HG03025 (cell line): ENCODE measurements around the gene ZFR2.
"Not testable (repeated sequence)": the region's sequence is repeated elsewhere in the genome, so short reads cannot be mapped to it uniquely, and the experiment has no call there.

Experiments
- ATAC-seq: cut with Tn5 transposase; IDR thresholded peaks from one replicate; pipeline ENCODE4 v1.9.1; 2021; ENCODE audit warnings: mild to moderate bottlenecking, moderate library complexity; ENCODE audit not compliant: unreplicated experiment, low FRiP score

The ZFR2 gene

GRCh38 chr19:3818466-3818865 lies 50.4 kb downstream of the ZFR2 start:
- ATAC-seq: no peak

GRCh38 chr19:3817761-3818160 lies 51.1 kb downstream of the ZFR2 start:
- no peak for ATAC-seq

GRCh38 chr19:3816566-3817218 lies 52.1 kb downstream of the ZFR2 start:
- no peak for ATAC-seq

GRCh38 chr19:3816148-3816547 lies 52.7 kb downstream of the ZFR2 start:
- ATAC-seq: not testable (repeated sequence)

- no peak for ATAC-seq
Measured at GRCh38 chr19:3814648-3815047, 54.2 kb downstream of the ZFR2 start.

- no peak for ATAC-seq
Measured at GRCh38 chr19:3813473-3814392, 55.1 kb downstream of the ZFR2 start.

GRCh38 chr19:3810708-3811355 lies 58.0 kb downstream of the ZFR2 start:
- ATAC-seq: no peak

GRCh38 chr19:3809881-3810707 lies 58.7 kb downstream of the ZFR2 start:
- ATAC-seq: no peak

GRCh38 chr19:3808420-3809143 lies 60.3 kb downstream of the ZFR2 start:
- ATAC-seq: no peak

- ATAC-seq: no peak
Measured at GRCh38 chr19:3807574-3808354, 61.1 kb downstream of the ZFR2 start.

- no peak for ATAC-seq
Measured at GRCh38 chr19:3807131-3807480, 61.7 kb downstream of the ZFR2 start.

- ATAC-seq: no peak
Measured at GRCh38 chr19:3805859-3806258, 63.0 kb downstream of the ZFR2 start.

GRCh38 chr19:3804429-3804828 lies 64.4 kb downstream of the ZFR2 start:
- no peak for ATAC-seq

GRCh38 chr19:3803986-3804385 lies 64.9 kb downstream of the ZFR2 start:
- ATAC-seq: no peak

GRCh38 chr19:3803114-3803888 lies 65.5 kb downstream of the ZFR2 start:
- ATAC-seq: no peak

GRCh38 chr19:3801412-3802096 lies 67.3 kb downstream of the ZFR2 start:
- no peak for ATAC-seq

- no peak for ATAC-seq
Measured at GRCh38 chr19:3800996-3801395, 67.8 kb downstream of the ZFR2 start.

- no peak for ATAC-seq
Measured at GRCh38 chr19:3798137-3798536, 70.7 kb downstream of the ZFR2 start.
